GM11168 (cell line): Measurements from ENCODE around the gene F13B.
"Not testable (repeated sequence)": the region's sequence is repeated elsewhere in the genome, so short reads cannot be mapped to it uniquely, and the experiment has no call there.

Experiments used
- in situ Hi-C: fragments of 300-500 bp; cut with MboI; formaldehyde crosslinking; loops from one replicate; pipeline ENCODE4 v1.12.0; 2022; ENCODE audit warnings: low sequenced_read_pairs; ENCODE audit not compliant: unreplicated experiment

Gene F13B

GRCh38 chr1:197066719-197067456 is at the start of gene F13B:
F13B (minus strand) TSS chr1:197067260; CDS start chr1:197067223, 37 bp downstream.
- in situ Hi-C loops: loop anchor here (25.0 kb wide), 1 partner anchor 330 kb away; no protein-coding TSS in a partner anchor

- in situ Hi-C loops: no loop called here
These were observed 49.1 kb upstream of the F13B start for GRCh38 chr1:197116156-197116555.

- in situ Hi-C loops: no loop called here
These were observed 39.8 kb upstream of the F13B start for GRCh38 chr1:197106869-197107268.

- in situ Hi-C loops: no loop called here
These were observed 36.2 kb upstream of the F13B start for GRCh38 chr1:197103300-197103699.

- in situ Hi-C loops: no loop called here
These were observed 34.9 kb upstream of the F13B start for GRCh38 chr1:197101978-197102377.

- in situ Hi-C loops: no loop called here
These were observed 33.6 kb upstream of the F13B start for GRCh38 chr1:197100677-197101076.

GRCh38 chr1:197099444-197099843 is 32.4 kb upstream of the F13B start:
- in situ Hi-C loops: no loop called here

- in situ Hi-C loops: not testable (repeated sequence)
These were observed 29.9 kb upstream of the F13B start for GRCh38 chr1:197096971-197097370.

GRCh38 chr1:197096137-197096536 is 29.1 kb upstream of the F13B start:
- in situ Hi-C loops: no loop called here

- in situ Hi-C loops: no loop called here
These were observed 26.3 kb upstream of the F13B start for GRCh38 chr1:197093226-197093885.

GRCh38 chr1:197092491-197093023 is 25.5 kb upstream of the F13B start:
- in situ Hi-C loops: no loop called here

- in situ Hi-C loops: no loop called here
These were observed 16.4 kb upstream of the F13B start for GRCh38 chr1:197083474-197083873.

GRCh38 chr1:197081117-197081753 is 14.2 kb upstream of the F13B start:
- in situ Hi-C loops: no loop called here

- in situ Hi-C loops: no loop called here
These were observed 13.3 kb upstream of the F13B start for GRCh38 chr1:197080323-197080722.

- in situ Hi-C loops: no loop called here
These were observed 9.5 kb upstream of the F13B start for GRCh38 chr1:197076585-197076984.

GRCh38 chr1:197073978-197074377 is 6.9 kb upstream of the F13B start:
- in situ Hi-C loops: loop anchor here (25.0 kb wide), 1 partner anchor 337 kb away; no protein-coding TSS in a partner anchor

- in situ Hi-C loops: loop anchor here (25.0 kb wide), 1 partner anchor 330 kb away; no protein-coding TSS in a partner anchor
These were observed 378 bp upstream of the F13B start for GRCh38 chr1:197067457-197067818.

GRCh38 chr1:197066277-197066676 is 783 bp downstream of the F13B start:
- in situ Hi-C loops: loop anchor here (25.0 kb wide), 1 partner anchor 329 kb away; no protein-coding TSS in a partner anchor

- in situ Hi-C loops: loop anchor here (25.0 kb wide), 1 partner anchor 328 kb away; no protein-coding TSS in a partner anchor
These were observed 1.5 kb downstream of the F13B start for GRCh38 chr1:197065559-197065958.

GRCh38 chr1:197063212-197063611 is 3.8 kb downstream of the F13B start:
- in situ Hi-C loops: loop anchor here (25.0 kb wide), 1 partner anchor 326 kb away; no protein-coding TSS in a partner anchor

- in situ Hi-C loops: loop anchor here (25.0 kb wide), 1 partner anchor 325 kb away; no protein-coding TSS in a partner anchor
These were observed 4.4 kb downstream of the F13B start for GRCh38 chr1:197062692-197063091.
